Stimulated activated CD8-positive, alpha-beta memory T cell treated with anti-CD3 and anti-CD28 coated beads, Interleukin-15, amount 100 ng/mL, for 4 hours (primary cell): ENCODE data around the gene IGF2R.
A peak's percentile ranks its signal among the peaks of the same experiment; 100 is the strongest.
"Not testable (repeated sequence)": the region's sequence is repeated elsewhere in the genome, so short reads cannot be mapped to it uniquely, and the experiment has no call there.

Source experiments
- DNase-seq, 2 donors: peaks; one replicate each; pipeline ENCODE4 v3.0.0-alpha.2; 2020; ENCODE audit warnings: low read depth in 2 of 2

IGF2R gene

GRCh38 chr6:159968295-159969203 is at the start of gene IGF2R:
TSS of gene IGF2R (plus strand) at chr6:159969082. CDS start at chr6:159969247, 165 bp downstream.
- peak; percentile 86 for DNase-seq

GRCh38 chr6:159919800-159920199 is 49.1 kb upstream of the IGF2R start:
- DNase-seq, result no peak

GRCh38 chr6:159924150-159924549 is 44.7 kb upstream of the IGF2R start:
- not testable (repeated sequence) for DNase-seq

- no peak for DNase-seq
These were observed 42.2 kb upstream of the IGF2R start for GRCh38 chr6:159926542-159927203.

- no peak for DNase-seq
These were observed 39.1 kb upstream of the IGF2R start for GRCh38 chr6:159929819-159930218.

GRCh38 chr6:159931112-159931511 is 37.8 kb upstream of the IGF2R start:
- DNase-seq, result no peak

GRCh38 chr6:159931846-159932245 is 37.0 kb upstream of the IGF2R start:
- no peak for DNase-seq

- no peak for DNase-seq
These were observed 35.8 kb upstream of the IGF2R start for GRCh38 chr6:159933077-159933476.

GRCh38 chr6:159934181-159934580 is 34.7 kb upstream of the IGF2R start:
- no peak for DNase-seq

GRCh38 chr6:159935065-159935464 is 33.8 kb upstream of the IGF2R start:
- no peak for DNase-seq

- no peak for DNase-seq
These were observed 33.2 kb upstream of the IGF2R start for GRCh38 chr6:159935633-159936032.

- no peak for DNase-seq
These were observed 29.3 kb upstream of the IGF2R start for GRCh38 chr6:159939591-159940016.

GRCh38 chr6:159941286-159942113 is 27.4 kb upstream of the IGF2R start:
- no peak for DNase-seq

GRCh38 chr6:159943101-159943632 is 25.7 kb upstream of the IGF2R start:
- no peak for DNase-seq

- DNase-seq, result no peak
These were observed 24.8 kb upstream of the IGF2R start for GRCh38 chr6:159943968-159944598.

GRCh38 chr6:159945801-159946392 is 23.0 kb upstream of the IGF2R start:
- DNase-seq, result no peak

- DNase-seq, result no peak
These were observed 22.0 kb upstream of the IGF2R start for GRCh38 chr6:159946912-159947311.

GRCh38 chr6:159948199-159948598 is 20.7 kb upstream of the IGF2R start:
- no peak for DNase-seq

- no peak for DNase-seq
These were observed 17.1 kb upstream of the IGF2R start for GRCh38 chr6:159951772-159952171.

GRCh38 chr6:159952289-159953005 is 16.4 kb upstream of the IGF2R start:
- no peak for DNase-seq
